Measurements from ENCODE around the gene DNAH10.
A peak's percentile ranks its signal among the peaks of the same experiment; 100 is the strongest.

Gene DNAH10

GRCh38 chr12:123743002-123743401, 19.1 kb upstream of the DNAH10 start:
- Histone ChIP-seq H3K4me3 (ENCODE audit: low read length, poor library complexity, severe bottlenecking) (no peak overlapping the region), H3K36me3 (ENCODE audit: insufficient read depth, low read length) (peaks cover 69% of the 10 kb centered on the region; the same call in 1 of the 2 replicates), H3K4me2 (ENCODE audit: low read depth, low read length, poor library complexity, severe bottlenecking) (no peak overlapping the region)

GRCh38 chr12:123744836-123745235, 17.3 kb upstream of the DNAH10 start:
- no peaks in the 10 kb centered on the region for H3K9me2 ChIP-seq (replicated peaks; ENCODE audit: low read depth, low read length)
- H3K9me3 ChIP-seq (ENCODE audit: insufficient read depth, low read depth, low read length) = no peaks in the 10 kb centered on the region
- no peaks in the 10 kb centered on the region for H3K79me2 ChIP-seq (ENCODE audit: insufficient read depth, low read length)
- no peak overlapping the region for H3K4me2 ChIP-seq (ENCODE audit: low read depth, low read length, poor library complexity, severe bottlenecking)
- H2AFZ ChIP-seq (ENCODE audit: low read length) = no peak overlapping the region
- H3K36me3 ChIP-seq (ENCODE audit: insufficient read depth, low read length) = peaks cover 68% of the 10 kb centered on the region; the same call in 1 of the 2 replicates
- H4K20me1 ChIP-seq (ENCODE audit: insufficient read depth, low read length, poor library complexity, severe bottlenecking) = no peaks in the 10 kb centered on the region
- no peaks in the 10 kb centered on the region for H3F3A ChIP-seq (ENCODE audit: low read depth)
- peaks cover 6% of the 10 kb centered on the region for H3K4me1 ChIP-seq (ENCODE audit: insufficient read depth, low read length, poor library complexity, severe bottlenecking)
- no peaks in the 10 kb centered on the region for H3K27me3 ChIP-seq (ENCODE audit: insufficient read depth, low read length, poor library complexity, severe bottlenecking)
- TF ChIP-seq EZH2phosphoT487 (IDR thresholded peaks at IDR 0.05; ENCODE audit: borderline replicate concordance) (no peak), CTCF (conservative IDR thresholded peaks at IDR 0.05; ENCODE audit: low read length) (peak; percentile 25; the same call in 1 of the 2 replicates)
- H3K4me3 ChIP-seq (ENCODE audit: low read length, poor library complexity, severe bottlenecking) = no peak overlapping the region
- no peak overlapping the region for H3K9ac ChIP-seq (ENCODE audit: low read depth, low read length, poor library complexity, severe bottlenecking)

More at GRCh38 chr12:123743002-123743401, 19.1 kb upstream of the DNAH10 start:
- Histone ChIP-seq H3K79me2 (ENCODE audit: insufficient read depth, low read length) (no peaks in the 10 kb centered on the region), H3K27me3 (ENCODE audit: insufficient read depth, low read length, poor library complexity, severe bottlenecking) (no peaks in the 10 kb centered on the region), H3K4me1 (ENCODE audit: insufficient read depth, low read length, poor library complexity, severe bottlenecking) (peaks cover 6% of the 10 kb centered on the region), H3F3A (ENCODE audit: low read depth) (no peaks in the 10 kb centered on the region), H4K20me1 (ENCODE audit: insufficient read depth, low read length, poor library complexity, severe bottlenecking) (no peaks in the 10 kb centered on the region), H3K9ac (ENCODE audit: low read depth, low read length, poor library complexity, severe bottlenecking) (no peak overlapping the region), H3K9me2 (replicated peaks; ENCODE audit: low read depth, low read length) (no peaks in the 10 kb centered on the region), H2AFZ (ENCODE audit: low read length) (no peak overlapping the region), H3K9me3 (ENCODE audit: insufficient read depth, low read depth, low read length) (no peaks in the 10 kb centered on the region)
- TF ChIP-seq EZH2phosphoT487 (IDR thresholded peaks at IDR 0.05; ENCODE audit: borderline replicate concordance) (no peak), CTCF (conservative IDR thresholded peaks at IDR 0.05; ENCODE audit: low read length) (no peak)

DNA sequence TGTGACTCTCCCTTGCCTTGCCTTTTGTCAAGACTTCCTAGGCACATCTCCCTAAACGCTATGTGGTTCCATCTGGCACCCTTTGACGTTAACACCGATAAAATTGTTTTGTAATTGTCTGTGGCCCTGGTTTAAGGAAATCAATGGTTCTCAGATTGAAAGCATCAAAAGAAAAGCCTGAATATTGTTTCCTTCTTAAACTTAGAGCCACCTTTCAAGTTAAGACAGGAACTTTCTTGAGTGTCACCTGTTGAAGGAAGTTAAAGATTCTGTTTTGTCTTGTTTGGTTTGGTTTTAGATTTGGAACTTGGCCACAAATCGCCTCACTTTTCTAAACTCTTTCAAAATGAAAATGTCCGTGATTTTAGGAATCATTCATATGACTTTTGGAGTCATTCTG, 14.8 kb upstream of the DNAH10 start:
- Histone ChIP-seq H3F3A (ENCODE audit: low read depth) (no peaks in the 10 kb centered on the region), H3K9ac (ENCODE audit: low read depth, low read length, poor library complexity, severe bottlenecking) (no peak overlapping the region), H3K27me3 (ENCODE audit: insufficient read depth, low read length, poor library complexity, severe bottlenecking) (no peaks in the 10 kb centered on the region), H3K36me3 (ENCODE audit: insufficient read depth, low read length) (peaks cover 63% of the 10 kb centered on the region; the same call in 1 of the 2 replicates), H2AFZ (ENCODE audit: low read length) (no peak overlapping the region), H3K4me1 (ENCODE audit: insufficient read depth, low read length, poor library complexity, severe bottlenecking) (peaks cover under 1% of the 10 kb centered on the region), H3K9me3 (ENCODE audit: insufficient read depth, low read depth, low read length) (no peaks in the 10 kb centered on the region), H3K4me2 (ENCODE audit: low read depth, low read length, poor library complexity, severe bottlenecking) (no peak overlapping the region), H3K79me2 (ENCODE audit: insufficient read depth, low read length) (no peaks in the 10 kb centered on the region), H4K20me1 (ENCODE audit: insufficient read depth, low read length, poor library complexity, severe bottlenecking) (no peaks in the 10 kb centered on the region), H3K9me2 (replicated peaks; ENCODE audit: low read depth, low read length) (no peaks in the 10 kb centered on the region), H3K4me3 (ENCODE audit: low read length, poor library complexity, severe bottlenecking) (no peak overlapping the region)
- TF ChIP-seq CTCF (conservative IDR thresholded peaks at IDR 0.05; ENCODE audit: low read length) (no peak), EZH2phosphoT487 (IDR thresholded peaks at IDR 0.05; ENCODE audit: borderline replicate concordance) (no peak)

Data from Loucy (cell line).